ENCODE measurements around the gene ITGAV.

ITGAV gene

DNA sequence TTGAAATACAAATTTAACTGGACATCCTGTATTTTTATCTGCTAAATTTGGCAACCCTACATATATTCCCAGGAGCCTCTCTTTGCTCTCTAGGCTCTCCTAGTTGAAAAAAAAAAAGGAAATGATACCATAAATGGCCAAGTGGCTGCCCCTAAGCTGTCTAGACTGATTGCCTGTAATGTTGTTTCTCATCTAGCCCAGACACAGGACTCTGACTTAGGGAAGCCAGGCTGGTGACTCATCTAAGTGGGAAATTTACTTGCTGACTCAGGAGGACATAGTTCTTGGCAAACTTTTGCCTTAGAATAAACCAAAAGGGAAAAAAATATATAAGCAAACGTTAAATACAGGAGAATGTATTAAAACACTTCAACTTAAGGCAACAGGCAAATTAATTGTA is 14.6 kb upstream of the ITGAV start:
- no peak for DNase-seq (ENCODE audit: low spot score)

DNA sequence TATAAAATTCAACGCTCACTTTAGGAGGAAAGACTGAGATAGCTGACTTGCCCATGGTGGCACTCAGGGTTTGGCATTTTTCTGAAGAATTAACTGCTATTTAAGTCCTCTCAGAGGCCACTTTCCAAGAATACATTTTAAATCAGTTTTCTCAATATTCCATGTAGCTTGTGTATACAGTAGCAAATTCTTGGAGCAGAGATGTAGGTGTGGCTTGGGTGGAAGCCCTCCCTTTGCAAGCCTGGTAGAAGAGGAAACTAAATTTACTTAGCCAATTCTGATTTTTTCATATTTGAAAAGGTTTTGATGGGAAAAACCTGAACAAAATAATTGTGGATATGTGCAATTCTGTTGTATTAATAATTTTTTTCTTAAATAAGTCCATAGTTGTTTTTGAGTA is 14.0 kb upstream of the ITGAV start:
- DNase-seq (ENCODE audit: low spot score), result no peak

DNA sequence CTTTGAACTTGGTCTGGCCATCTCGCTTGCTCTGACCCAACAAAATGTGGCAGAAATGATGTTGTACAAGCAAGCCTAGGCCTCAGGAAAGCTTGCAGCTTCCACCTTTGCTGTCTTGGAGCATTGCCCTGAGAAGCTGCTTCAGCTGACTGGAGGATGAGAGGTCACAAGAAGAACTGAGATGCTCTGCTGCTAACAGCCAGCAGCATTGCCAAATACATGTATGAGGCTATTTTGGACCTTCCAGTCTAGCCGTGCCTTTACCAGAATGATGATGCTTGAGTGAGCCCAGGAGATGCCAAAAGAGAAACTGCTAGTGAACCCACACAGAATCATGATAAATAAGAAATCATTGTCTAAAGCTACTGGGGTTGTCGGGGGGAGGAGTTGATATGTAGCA is 13.2 kb upstream of the ITGAV start:
- DNase-seq (ENCODE audit: low spot score), result no peak

DNA sequence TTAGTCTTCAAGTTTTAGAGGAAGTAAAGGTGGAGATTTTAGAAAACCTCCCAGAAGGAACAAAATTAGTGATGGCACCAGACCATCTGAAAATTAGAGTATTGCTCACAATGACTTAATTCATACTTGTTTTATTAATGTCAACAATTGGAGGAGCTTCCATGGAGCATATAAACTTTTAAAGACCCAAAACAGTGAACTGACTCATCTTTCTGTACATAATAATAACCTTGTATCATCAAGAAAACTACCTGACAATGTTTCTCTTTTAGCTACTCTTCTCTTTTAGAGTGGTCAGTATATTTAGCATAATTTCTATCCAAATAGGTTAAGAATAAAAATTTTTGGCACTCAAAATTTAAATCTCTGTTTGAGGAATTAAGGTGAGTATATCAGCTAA is 7.2 kb upstream of the ITGAV start:
- no peak for DNase-seq (ENCODE audit: low spot score)

DNA sequence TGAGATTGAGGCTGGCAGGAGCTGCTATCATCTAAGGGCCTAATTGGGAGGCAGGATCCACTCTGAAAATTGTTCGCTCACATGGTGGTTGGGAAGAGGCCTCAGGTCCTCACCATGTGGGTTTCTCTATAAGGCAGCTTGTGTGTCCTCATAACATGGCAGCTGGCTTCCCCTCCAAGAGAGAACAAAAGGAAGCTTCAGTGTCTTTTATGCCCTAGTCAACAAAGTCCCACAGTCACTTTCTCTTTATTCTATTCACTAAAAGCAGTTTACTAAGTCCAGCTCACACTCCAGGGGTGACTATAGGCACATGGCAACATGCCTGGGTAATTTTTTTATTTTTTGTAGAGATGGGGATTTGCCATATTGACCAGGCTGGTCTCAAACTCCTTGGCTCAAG is 5.8 kb upstream of the ITGAV start:
- DNase-seq (ENCODE audit: low spot score), result no peak

DNA sequence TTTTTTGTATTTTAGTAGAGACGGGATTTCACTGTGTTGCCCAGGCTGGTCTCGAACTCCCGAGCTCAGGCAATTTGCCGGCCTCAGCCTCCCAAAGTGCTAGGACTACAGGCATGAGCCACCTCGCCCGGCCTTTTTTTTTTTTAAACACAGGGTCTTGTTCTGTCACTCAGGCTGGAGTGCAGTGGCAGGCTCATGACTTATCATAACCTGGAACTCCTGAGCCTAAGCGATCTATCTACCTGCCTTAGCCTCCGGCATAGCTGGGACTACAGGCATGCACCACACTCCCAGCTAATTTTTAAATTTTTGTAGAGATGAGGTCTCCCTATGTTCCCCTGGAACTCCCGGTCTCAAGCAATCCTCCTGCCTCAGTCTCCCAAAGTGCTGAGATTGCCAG is 1.4 kb upstream of the ITGAV start:
- no peak for DNase-seq (ENCODE audit: low spot score)

DNA sequence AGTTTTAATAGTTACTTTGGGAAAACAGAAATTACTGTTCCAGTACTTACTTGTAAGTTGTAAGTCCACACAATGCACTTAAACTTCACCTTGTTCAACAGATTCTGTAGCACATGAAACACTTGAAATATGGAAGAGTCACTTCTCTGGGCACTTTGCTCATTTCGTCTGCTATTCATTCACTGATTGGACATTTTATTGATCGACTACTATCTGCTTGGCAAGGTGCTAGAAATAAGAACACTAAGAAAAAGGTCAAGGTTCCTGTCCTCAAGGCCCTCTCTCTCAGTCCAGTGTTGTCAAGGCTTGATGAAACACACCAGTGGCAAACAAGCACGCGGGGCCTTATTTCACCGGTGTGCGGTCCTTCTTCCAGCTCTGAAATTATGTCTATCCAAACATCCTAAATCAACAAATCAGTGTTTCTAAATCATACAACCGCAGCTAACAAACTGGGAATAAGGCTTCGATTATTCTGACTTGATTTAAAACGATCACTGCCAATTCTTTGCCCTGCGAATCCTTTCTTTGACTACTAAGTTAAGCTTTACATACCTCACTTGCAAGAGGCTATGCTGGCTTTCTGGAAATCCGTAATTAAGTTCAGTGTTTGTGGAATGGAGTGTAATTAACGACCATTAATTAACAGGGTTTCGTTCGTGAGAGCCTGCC is 780 bp upstream of the ITGAV start:
- no peak for DNase-seq (ENCODE audit: low spot score)

DNA sequence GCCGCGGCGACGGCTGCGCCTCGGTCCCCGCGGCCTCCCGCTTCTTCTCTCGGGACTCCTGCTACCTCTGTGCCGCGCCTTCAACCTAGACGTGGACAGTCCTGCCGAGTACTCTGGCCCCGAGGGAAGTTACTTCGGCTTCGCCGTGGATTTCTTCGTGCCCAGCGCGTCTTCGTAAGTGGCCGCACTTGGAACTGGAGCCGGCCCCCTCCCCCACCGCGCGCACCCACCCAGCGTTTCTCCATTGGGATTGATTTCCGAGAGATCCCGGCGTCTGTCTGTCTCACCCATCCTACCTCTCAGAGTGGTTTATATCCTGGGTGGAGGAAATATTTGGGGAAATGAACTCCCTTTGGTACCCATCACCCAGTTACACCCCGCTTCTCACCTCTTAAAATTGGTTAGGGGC is 498 bp downstream of the ITGAV start:
- no peak for DNase-seq (ENCODE audit: low spot score)

DNA sequence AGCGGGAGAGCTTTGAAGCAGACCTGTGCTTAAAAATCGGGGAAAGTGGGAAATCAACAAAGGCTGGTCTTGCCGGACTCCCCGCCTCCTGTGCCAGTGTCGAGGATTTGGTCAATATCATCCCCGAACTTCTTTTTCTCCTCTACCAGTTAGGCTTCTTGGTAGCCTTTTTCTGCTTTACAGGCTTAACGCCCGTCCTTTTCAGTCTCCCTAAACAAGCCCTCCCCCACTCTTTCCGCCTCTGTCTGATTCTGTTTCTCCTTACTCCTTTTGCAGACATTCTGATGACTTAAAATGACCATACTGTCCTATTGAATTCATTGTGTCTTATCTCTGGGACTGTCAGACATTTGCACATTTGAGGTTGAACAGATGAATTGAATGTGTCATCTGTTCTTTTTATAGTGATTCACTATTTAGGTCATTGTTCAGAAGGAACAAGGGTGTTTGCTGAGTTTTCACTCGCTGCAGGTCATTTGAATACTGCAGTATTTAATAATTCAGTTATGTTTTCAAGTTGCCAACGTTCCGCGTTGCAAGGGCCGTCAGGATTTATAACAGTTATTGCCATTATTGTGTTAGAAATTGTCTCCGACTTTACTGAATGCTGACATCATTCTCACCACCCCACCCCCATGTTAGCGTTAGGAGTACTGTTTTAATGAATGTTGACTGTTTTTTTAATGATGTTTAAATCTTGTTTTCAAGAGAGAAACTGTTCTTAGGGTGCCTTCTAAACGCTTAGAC is 1.1 kb downstream of the ITGAV start:
- peak; percentile 51 for DNase-seq (ENCODE audit: low spot score)

DNA sequence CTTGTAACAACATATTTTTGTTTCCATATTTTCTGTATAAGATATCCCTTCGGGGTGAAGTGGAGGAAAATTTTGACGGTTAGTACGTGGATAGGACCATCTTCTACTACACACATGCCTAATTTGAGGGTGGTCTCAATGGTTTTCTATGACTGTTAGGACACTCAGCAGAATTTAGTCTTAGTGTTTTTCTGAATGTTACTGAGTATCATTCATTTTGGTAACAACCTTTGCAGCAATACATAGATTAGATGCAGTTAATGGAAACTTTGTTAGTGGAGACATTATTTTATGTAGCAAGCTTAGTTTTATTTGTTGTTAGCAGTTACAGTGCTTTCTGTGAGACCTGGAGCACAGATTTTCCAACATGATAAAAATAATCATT is 1.6 kb downstream of the ITGAV start:
- no peak for DNase-seq (ENCODE audit: low spot score)

DNA sequence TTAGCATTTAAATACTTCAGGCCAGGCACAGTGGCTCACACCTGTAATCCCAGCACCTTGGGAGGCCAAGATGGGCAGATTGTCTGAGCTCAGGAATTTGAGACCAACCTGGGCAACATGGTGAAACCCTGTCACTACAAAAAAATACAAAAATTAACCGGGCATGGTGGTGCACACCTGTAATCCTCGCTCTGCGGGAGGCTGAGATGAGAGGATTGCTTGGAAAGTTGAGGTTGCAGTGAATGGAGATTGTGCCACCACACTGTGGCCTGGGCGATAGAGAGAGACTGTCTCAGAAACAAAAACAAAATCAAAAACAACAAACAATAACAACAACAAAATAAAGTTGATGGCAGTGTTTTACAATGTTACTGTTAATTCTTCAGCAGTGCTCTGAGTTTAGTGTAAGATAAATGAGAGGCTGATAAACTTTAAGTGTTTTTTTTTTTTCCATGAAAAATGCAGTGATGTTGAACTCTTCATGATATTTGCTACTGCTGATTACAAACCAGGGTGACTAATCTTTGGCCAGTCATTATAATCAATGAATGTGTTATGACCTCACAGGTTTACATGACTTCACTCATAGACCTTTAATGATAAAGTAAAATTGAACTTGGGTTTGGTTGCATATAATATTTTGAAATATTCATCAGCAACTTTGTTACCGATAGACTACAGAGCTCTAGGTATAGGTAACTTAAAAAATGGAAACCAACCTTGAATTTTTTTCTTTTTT is 2.5 kb downstream of the ITGAV start:
- DNase-seq (ENCODE audit: low spot score), result no peak

DNA sequence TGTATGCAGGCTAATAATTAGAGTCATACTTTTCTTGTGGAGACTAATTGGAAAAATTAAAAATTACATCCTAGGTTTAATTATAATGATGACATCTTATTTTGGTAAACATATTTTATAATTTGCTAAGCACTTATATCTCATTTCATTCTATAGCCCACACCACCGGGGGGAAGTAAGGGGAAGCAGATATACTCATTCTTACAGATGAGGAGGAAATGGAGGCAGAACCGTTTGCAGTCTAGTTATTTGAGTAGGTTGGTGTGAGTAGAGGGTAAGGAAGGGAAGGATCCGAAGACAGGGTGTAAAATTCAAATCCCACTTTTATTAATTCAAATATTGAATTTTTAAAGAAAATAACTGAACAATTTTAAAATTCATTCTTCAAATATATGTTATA is 3.7 kb downstream of the ITGAV start:
- no peak for DNase-seq (ENCODE audit: low spot score)

DNA sequence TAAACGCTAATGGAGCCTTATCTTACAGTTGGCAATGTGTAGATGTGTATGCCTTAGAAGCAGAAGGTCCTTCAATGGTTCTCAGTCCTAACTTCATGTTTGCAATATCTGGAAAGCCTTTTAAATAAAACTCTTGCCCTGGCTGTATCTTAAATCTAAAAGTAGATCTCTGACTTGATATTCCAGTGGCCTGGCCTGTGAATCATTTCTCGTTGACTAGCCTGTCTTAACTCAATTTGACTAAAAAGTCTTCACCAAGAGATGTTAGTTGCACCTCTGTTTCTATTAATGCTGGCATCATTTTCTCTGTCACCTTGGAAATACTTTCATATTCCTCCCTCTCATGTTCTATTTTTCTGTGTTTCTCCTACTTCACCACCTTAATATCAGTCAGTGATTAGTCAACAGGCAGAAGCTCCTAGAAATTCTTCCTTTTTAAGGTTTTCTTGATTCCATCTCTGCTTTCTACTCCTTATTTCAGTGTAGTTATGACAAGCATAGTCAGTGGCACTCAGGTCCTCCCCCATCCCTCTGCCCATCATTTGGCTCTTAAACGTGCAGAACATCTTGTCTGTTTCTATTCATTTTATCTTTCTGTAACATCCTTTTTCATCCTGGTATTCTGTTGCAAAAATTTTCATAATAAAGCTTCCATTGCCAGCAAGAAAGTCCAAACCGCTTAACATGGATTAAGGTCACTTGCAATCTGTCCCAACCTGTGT is 4.3 kb downstream of the ITGAV start:
- DNase-seq (ENCODE audit: low spot score), result no peak

DNA sequence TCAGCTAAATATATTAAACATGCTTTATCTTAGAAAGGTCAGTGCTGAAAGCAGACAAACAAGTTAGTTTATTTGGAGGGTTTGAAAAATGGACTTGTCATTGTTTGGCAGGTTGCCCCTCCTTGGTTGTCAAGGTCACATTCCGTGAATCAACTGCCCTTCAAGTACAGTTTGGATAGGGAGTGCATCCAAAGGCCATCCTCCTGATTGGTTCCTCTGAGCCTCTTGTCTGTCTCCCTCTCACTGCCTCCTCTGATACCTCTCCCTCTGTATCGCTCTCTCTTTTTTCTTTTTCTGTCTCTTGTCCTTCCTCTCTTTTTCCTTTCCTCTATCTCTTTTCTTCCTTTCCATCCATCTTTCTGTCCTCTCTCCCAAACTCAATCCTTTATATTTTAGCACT is 5.4 kb downstream of the ITGAV start:
- no peak for DNase-seq (ENCODE audit: low spot score)

DNA sequence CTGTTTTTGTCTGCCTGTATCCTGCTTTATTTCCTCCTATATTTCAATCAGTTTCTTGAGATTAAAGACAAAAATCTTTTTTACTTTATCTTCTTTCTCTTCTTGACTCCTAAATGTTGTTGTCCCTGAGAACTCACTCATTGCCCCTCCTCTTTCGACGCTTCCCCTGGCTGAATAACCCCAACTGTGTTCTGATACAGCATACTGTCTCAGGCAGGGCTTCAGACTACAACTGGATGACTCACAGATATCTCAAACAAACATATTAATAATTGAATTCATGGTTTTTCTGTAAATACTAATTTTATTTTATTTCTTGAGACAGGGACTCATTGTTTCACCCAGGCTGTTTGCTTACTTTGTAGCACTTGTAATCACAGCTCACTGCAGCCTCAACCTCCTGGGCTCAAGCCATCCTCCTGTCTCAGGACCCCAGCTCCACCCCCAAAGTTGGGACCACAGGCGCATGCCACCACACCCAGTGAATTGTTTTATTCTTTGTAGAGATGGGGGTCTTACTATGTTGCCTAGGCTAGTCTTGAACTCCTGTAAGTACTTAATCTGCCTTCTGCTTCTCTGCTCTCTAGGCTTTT is 9.4 kb downstream of the ITGAV start:
- no peak for DNase-seq (ENCODE audit: low spot score)

DNA sequence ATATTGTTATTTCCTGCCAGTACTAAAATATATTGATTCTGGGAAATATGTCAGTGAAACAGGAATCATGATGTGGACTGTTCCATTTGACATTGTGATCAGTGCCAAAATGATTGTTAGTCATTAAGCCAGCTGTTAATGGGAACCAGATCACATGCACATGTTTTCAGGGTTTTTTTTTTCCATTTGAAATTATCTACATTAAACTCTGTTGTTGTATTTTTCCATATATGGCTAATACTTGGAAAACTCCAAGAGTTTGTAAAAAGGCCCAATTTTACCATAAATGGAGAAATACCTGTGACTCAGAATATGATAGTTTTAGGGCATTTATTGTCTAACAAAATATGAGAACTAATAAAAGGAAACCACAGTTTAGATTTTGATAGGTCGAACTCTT is 13.4 kb downstream of the ITGAV start:
- DNase-seq (ENCODE audit: low spot score), result no peak

DNA sequence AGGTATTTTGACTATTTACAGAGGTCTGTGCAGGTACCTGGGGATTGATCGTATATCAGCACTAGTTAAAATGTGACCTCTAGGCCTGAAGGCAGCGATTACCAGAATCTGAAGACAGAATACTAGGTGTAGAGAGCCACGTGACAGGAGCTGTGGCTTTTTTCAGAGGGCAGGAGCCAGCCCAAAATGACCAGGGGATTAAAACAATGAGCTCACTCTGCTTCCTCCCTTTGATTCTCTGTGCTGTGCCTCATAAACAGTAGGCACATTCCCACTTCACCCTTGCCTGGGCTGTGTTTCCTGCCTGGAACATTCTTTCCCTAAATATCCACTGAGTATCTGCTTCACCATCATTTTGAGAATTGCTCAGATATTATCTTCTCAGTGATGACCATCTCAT is 15.2 kb downstream of the ITGAV start:
- DNase-seq (ENCODE audit: low spot score), result no peak

DNA sequence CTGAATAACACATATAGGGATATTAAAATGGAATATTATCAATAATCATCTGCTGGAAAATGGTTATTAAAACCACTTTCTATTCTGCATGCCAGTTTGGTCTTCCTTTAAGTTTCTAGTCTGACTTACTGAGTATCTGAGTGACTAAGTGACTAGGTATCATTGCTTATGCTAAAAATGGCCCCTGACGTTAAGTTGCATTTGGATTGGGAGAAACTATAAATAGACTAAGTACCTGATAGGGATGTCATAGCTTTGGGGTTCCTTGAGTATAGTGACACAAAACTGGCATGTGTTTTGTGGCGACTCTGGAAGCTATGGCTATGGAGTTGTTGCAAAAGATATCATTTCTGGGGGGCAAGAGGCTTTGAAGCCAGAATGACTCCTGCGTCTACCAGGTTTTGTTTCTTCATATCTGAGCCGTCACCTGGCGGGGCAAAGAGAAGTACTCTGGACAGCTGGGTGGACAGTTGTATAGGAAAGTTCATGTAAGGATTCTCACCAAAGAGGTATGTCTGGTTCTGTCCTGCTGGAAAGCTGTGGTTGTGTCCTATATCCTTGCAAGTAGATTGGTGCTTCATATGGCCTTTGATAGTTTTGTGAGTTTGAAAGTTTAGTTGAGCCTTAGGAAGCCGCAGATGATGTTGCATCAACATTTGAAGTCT is 17.9 kb downstream of the ITGAV start:
- no peak for DNase-seq (ENCODE audit: low spot score)

DNA sequence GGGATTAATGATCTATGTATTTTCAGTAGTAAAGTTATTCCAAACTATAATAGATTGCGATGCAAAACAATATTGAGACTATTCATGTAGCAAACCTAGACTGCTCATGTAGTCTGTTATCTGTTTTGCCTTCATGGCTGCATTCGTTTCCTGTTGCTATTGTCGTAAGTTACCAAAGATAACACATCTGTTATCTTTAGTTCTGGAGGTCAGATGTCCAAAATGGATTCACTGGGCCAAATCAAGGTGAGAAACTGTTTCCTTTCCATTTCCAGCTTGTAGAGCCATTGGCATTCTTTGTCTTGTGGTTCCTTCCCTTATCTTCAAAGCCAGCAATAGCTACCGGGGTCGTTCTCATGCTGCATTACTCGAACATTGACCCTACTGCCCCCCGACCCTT is 20.9 kb downstream of the ITGAV start:
- DNase-seq (ENCODE audit: low spot score), result no peak

DNA sequence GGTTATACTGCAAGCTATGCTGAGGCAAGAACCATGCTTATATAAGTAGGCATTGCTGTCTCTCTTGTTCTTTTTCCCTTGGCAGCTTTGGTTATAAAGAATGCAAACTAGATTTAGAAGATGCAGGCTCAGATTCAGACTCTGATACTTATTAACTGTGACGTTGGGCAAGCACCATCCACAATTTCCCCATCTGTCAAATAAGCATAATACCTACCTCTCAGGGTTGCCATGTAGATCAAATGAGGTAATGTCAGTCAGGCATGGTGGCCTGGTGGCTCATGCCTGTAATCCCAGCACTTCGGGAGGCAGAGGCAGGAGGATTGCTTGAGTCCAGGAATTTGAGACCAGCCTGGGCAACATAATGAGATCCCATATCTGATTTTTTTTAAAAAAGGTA is 21.7 kb downstream of the ITGAV start:
- DNase-seq (ENCODE audit: low spot score), result no peak

DNA sequence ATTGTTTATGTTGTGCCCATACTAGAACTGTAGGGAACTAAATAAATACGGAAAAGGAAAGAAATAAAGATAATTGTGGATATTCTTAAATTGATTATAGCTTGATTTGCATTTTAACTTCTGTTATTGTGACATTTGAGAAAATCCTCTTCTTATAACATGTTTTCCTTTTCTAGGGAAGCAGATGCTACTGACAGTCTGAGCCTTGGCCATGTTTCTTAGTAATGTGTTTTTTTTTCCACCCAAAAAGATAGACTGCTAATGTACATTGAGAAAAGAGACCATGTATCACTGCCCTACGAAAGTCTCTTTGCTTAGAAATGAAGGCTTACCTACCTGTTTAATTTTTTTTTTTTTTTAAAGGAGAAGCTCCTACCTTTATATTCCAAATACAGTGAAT is 22.2 kb downstream of the ITGAV start:
- DNase-seq (ENCODE audit: low spot score), result no peak

Measured in ecto neural progenitor cell (in vitro differentiated cells).